ENCODE data around the gene SLC5A5.

The SLC5A5 gene

DNA sequence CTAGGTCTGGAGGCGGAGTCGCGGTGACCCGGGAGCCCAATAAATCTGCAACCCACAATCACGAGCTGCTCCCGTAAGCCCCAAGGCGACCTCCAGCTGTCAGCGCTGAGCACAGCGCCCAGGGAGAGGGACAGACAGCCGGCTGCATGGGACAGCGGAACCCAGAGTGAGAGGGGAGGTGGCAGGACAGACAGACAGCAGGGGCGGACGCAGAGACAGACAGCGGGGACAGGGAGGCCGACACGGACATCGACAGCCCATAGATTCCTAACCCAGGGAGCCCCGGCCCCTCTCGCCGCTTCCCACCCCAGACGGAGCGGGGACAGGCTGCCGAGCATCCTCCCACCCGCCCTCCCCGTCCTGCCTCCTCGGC is at the start of gene SLC5A5:
TSS of gene SLC5A5 (plus strand) at position 68 of the 373 bp plus-strand sequence. CDS start 375 bp downstream, outside the sequence.
- DNase-seq = peak in 1 of 2 donors; percentile 42

DNA sequence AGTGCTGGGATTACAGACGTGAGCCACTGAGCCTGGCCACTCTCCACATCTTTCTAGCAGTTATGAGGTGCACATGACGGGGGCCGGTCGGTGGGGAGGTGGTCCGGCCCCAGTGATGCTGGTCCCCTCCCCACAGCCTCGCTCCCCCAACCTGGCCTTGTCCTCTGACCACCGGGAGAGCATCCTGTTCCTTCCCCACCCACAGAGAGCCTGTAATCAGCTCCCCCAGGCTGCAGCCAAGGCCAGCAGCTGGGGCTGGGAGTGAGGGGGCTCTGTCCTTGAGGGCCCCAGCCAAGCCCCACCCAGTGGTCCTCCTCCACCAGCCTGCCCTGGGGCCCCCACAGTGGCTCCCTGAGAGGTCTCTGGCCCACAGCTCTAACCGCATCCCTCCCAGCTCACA is 47.4 kb upstream of the SLC5A5 start:
- DNase-seq = no peak

DNA sequence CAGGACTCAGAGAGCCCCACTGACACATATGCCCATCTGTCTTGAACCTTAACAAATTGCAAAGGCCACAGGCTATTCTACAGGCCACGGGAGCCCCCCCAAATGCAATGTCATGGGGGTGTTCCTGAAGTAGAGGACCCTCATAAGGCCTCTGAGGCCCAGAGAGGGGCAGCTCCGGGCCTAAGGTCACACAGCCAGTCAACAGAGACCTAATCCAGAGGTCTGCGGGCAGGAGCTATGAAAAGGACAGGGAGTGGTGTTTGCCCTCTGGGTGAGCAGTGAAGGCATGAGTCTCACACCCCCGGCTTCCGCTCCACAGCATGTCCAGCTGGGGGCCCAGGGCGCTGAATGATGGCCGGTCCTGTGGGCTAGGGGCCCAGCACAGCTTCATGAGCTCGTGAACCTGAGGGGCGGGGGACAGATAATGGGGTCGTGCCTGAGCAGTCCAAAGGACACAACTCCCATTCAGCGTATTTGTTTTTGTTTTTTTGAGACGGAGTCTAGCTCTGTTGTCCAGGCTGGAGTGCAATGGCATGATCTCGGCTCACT is 45.2 kb upstream of the SLC5A5 start:
- no peak for DNase-seq

DNA sequence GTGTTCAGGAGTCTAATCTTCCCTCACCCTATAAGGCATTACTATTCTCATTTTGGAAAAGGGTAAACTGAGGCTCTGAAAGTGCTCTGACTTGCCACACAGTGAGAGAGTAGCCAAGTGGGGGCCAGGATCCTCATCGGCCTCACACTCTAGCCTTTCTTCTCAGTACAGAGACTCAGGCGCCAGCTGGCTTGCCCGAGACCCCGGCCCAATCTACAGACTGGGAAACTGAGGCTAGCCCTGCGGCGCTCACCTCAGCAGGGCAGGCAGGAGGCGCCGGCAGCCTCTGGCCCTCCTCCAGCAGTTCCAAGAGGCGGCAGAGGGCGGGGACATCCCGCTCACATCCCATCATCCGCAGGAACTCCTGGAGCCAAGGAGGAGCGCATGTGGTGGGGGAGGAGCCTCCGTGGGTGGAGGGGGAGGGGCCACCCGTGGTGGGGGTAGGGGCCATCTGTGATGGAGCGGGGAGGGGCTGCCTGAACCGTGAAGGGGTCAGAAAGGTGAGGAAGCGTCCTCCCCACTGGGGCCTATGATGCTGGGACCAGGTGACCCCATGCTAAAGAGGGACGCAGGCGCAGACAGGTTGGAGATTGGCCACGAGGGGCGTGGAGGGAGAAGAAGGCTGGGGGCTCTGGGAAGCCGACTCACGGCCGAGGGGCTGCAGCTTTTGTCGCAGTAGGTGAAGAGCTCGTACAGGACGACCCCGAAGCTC is 41.7 kb upstream of the SLC5A5 start:
- DNase-seq = no peak

DNA sequence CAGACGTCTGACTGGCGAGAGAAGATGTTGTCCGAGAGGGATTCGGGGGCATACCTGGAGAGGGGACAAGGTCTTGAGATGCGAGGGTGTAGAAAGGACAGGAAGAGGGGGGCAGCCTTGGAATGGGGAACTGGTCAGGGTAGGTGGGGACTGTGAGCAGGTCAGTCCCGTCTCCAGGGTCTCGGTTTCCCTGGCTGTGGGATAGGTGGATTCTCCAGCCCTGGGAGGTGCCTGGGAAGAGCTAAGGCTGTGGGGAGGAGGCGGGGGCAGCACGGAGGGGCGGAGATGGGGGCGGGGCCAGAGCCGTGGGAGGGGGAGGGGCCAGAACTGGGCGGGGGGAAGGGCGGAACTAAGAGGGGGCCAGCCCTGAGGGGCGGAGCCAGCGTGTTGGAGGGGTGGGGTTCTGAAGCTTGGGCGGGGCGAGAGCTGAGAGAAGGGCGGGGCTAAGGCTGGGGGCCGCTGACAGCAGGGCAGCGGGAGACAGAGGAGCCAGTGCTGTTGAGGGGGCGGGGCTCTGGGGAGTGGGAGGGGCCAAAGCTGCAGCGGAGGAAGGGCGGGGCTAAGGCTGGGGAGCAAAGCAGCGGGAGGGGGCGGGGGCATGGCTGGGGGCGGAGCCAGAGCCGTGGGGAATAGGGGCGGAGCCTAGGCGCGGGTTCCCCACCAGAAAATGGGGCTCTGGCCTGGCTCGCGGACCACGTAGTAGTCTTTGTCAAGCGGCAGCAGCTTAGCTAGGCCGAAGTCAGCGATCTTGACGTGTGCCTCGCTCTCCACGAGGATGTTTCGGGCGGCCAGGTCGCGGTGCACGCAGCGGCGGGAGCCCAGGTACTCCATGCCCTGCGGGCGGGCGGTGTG is 41.0 kb upstream of the SLC5A5 start:
- peak; percentile 61 to 66 for DNase-seq

GRCh38 chr19:17831419-17831888 is 40.3 kb upstream of the SLC5A5 start:
- DNase-seq = no peak

DNA sequence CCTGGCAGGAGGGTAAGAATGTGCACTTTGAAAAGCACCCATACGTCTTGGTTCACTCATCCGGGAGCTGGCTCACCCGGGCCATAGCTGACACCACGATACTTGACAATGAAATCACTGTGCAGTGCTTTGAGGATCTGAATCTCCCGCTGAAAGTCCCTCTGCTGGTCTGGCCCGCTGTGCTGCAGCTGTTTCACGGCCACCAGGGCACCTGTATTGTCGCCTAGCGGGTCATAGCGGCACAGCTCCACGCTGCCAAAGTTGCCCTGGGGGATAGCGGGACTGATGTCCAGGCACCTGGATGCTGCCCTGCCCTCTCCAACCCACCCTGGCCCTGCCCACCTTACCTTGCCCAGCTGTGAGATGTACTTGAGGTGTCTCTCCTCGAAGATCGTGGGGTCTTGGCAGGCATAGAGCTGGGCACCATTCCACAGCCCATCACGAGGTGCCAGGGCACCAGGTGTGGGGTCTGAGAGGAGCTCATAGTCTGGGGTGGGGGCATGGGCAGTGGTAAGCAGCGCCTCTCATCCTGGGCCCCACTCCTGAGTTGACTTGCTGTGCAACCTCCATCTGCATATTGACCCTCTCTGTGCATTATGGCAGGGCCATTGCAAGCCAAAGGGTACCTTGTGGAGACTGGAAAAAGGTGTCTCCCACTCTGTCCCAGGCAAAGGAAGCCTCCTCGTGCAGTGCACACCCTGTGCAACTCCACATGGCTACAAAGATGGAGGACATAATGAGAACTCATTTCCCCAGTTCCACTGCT is 39.1 kb upstream of the SLC5A5 start:
- no peak for DNase-seq

GRCh38 chr19:17834350-17835181 is 37.2 kb upstream of the SLC5A5 start:
- no peak for DNase-seq

DNA sequence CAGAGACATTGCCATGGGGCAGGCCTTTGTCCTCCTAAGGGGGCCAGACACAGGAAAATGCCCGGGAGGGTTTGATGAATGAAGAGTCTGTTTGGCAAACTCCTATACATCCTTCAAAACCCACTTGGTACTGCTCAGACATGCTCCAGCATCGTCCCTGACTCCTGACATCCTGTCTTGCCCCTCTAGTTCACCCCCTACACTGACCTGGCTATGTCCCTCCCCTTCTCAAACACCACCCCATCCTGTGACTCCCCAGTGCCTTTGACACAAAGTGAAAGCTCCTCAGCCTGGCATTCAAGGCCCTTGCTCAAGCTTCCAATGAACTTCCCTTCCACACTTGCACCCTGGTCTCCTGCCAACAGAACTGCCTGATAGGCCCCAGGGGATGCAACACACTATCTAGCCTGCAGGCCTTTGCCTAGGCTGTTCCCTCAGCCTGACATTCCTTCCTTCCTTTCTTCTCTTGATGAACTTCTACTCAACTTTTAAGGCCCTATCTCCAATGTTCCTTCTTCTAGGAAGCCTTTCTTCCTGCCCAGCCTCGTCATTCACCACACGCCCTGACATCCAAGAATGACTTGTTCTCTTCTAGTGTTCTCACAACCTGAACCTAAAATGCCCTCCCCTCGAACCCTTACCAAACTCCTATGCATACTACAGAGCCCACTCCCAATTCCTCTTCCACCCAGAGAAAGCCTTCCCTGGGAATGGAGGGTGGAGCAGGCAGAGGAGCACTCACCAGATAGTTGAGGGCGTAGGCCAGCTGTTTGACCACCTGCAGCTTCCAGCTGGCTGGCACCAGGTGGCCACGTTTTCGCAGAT is 36.4 kb upstream of the SLC5A5 start:
- no peak for DNase-seq

GRCh38 chr19:17836530-17836929 is 35.2 kb upstream of the SLC5A5 start:
- no peak for DNase-seq

DNA sequence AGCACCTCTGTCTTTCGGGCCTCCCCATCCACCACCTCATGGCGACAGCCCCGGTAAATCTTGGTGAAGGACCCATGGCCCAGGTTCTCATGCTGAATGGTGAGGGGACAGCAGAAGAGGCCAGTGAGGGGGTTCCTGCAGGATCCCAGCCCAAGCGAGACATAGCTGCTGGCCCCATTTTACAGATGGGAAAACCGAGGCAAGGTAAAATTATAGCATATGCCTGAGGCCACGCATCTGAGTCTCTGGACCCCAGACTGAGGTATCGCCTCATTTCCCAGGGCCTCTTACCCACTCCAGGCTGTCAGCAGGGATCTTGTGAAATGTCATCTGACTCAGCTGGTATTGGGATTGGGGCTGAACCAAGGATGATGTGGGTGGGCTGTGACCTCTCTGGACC is 33.8 kb upstream of the SLC5A5 start:
- DNase-seq = no peak

DNA sequence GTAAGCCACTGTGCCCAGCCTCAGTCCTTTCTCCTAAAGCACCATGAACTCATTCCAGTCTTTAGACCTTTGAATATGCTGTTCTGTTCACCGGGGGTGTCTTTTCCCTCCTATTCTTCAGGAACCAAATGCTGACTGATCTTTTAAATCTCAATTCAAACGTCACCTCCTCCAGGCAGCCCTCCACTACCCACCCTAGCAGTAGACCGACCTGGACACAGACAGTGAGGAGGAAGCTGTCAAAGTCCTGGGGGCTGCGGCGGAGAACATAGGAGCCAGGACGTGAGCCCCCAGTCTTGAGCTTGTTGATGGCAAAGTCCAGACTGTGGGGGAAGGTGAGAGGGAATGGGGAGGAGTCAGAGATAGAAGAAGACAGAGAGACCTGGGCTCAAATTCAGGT is 31.7 kb upstream of the SLC5A5 start:
- no peak for DNase-seq

GRCh38 chr19:17841371-17841809 is 30.4 kb upstream of the SLC5A5 start:
- DNase-seq = no peak

- peak; percentile 71 to 81 for DNase-seq
These were observed 29.7 kb upstream of the SLC5A5 start for GRCh38 chr19:17841810-17842662.

DNA sequence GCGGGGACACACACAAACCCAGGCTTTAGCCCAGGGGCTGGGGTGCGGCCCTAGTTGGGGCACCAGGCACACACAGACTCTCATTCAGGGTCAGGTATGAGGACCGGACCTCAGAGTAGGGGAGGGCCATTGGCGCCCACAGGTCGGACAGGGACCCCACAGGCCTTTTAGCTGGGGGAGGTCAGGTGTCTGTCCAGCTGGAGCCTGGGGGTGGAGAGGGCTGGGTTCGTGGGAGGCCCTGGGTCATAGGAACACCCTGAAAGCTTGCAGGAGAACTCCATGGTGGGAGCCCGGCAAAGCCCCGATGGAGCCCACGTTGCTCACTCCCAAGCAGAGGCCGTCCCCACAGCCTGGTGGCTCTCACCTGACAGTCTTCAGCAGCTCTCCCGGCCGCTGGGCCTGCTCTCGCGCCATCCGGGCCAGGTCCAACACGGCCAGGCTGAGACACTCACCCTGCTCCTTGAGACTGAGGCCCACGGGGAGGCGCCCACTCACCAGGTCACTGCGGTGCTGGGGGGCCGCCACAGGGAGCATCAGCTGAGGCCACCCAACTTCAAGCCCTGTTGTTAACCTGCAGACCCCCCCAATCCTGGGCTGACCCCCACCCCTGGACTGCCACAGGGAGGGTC is 29.0 kb upstream of the SLC5A5 start:
- DNase-seq = no peak

- DNase-seq = no peak
These were observed 28.4 kb upstream of the SLC5A5 start for GRCh38 chr19:17843292-17843827.

DNA sequence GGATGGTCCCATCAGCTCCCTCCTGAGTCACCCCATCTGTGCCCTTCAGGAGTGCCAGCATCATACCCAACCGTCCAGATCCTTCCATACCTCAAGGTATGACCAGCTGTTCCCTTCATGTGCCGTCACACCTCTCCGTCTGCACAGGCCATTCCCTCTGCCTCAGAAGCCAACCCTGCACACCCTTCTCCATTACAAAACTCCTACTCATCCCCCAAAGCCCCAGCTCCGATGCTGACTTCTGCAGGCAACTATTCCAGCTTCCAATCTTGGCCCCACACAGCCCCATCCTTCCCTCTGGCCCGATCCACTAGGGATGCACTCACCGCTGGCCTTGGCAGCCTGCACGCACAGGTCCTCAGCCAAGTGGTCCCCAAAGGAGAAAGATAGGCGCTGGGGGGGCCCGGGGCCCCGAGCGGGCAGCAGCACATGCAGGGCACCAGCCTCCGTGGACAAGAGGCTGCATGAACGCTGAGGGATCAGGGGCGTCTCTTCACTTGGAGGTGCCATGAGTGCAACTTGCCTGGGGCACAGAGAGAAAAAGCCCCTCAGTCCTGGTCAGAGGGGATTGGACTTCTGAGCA is 27.7 kb upstream of the SLC5A5 start:
- no peak for DNase-seq

DNA sequence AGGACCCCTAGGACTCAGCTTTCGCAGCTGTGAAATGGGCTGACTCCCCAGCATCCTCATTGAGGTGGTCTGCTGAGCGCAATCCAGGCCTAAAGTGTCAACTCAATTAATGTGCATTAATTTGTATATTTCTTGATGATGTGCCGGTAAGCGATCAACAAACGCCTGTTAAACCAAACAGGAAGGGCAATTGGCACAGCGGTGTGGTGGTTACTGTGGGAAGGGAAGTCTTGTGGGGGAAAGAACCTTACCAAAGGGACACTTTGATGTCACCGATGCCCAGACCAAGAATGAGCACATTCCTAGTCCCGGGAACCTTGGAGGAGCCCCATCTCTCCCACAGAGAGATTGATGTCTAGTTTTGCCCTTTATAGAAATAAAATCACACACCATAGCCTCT is 25.6 kb upstream of the SLC5A5 start:
- no peak for DNase-seq

Data from stimulated activated CD4-positive, alpha-beta T cell treated with anti-CD3 and anti-CD28 coated beads, Interleukin-2, amount 100 ng/mL, for 24 hours (primary cell).